Activated T-cell treated with anti-CD3 and anti-CD28 coated beads for 4 hours (primary cell): ENCODE measurements around the gene SPOCK2.

Source experiments
- DNase-seq: peaks from one replicate; pipeline ENCODE4 v3.0.0-alpha.2; 2020

Gene SPOCK2

GRCh38 chr10:72086466-72087391 lies 1.6 kb downstream of the SPOCK2 start:
- DNase-seq: no peak

GRCh38 chr10:72085864-72086465 lies 2.4 kb downstream of the SPOCK2 start:
- no peak for DNase-seq

GRCh38 chr10:72085166-72085565 lies 3.2 kb downstream of the SPOCK2 start:
- no peak for DNase-seq

- DNase-seq: peak; percentile 48
Measured at GRCh38 chr10:72083790-72084459, 4.4 kb downstream of the SPOCK2 start.

GRCh38 chr10:72082856-72083789 lies 5.2 kb downstream of the SPOCK2 start:
- DNase-seq: no peak

- DNase-seq: no peak
Measured at GRCh38 chr10:72081772-72082590, 6.4 kb downstream of the SPOCK2 start.

GRCh38 chr10:72081210-72081609 lies 7.1 kb downstream of the SPOCK2 start:
- no peak for DNase-seq

GRCh38 chr10:72080042-72080975 lies 8.0 kb downstream of the SPOCK2 start:
- DNase-seq: no peak

GRCh38 chr10:72079356-72079755 lies 9.0 kb downstream of the SPOCK2 start:
- peak; percentile 39 for DNase-seq

GRCh38 chr10:72077275-72077990 lies 10.9 kb downstream of the SPOCK2 start:
- DNase-seq: no peak

- DNase-seq: no peak
Measured at GRCh38 chr10:72076756-72077155, 11.6 kb downstream of the SPOCK2 start.

- DNase-seq: no peak
Measured at GRCh38 chr10:72075376-72076115, 12.8 kb downstream of the SPOCK2 start.

GRCh38 chr10:72074574-72075375 lies 13.6 kb downstream of the SPOCK2 start:
- no peak for DNase-seq

- DNase-seq: no peak
Measured at GRCh38 chr10:72073708-72074573, 14.4 kb downstream of the SPOCK2 start.

- no peak for DNase-seq
Measured at GRCh38 chr10:72072639-72073038, 15.7 kb downstream of the SPOCK2 start.

- DNase-seq: no peak
Measured at GRCh38 chr10:72072046-72072445, 16.3 kb downstream of the SPOCK2 start.
